Measurements from ENCODE around the gene TMEM106C. TPM values are rescaled to one million over a fixed set of nuclear protein-coding genes. Genes with fewer than 3 reads are reported as not detected.
A peak's percentile ranks its signal among the peaks of the same experiment; 100 is the strongest.

TMEM106C gene
- total RNA-seq, 6 experiments from 2014 or later: 87.8 to 123 (median 107) TPM

GRCh38 chr12:47931187-47931586, 32.2 kb upstream of the TMEM106C start:
- no peak for TF ChIP-seq CTCF (IDR thresholded peaks at IDR 0.05)
- Mint-ChIP-seq H3K36me3 (ENCODE audit: low read depth) (no peaks in the 10 kb centered on the region), H3K4me3 (no peak overlapping the region), H3K9me3 (no peaks in the 10 kb centered on the region), H3K4me1 (ENCODE audit: low read depth) (peaks cover 19% of the 10 kb centered on the region), H3K27ac (no peak overlapping the region), H3K27me3 (ENCODE audit: insufficient read depth) (peaks cover 31% of the 10 kb centered on the region)
- DNase-seq: no peak

GRCh38 chr12:47935184-47935583, 28.2 kb upstream of the TMEM106C start:
- no peak for TF ChIP-seq CTCF (IDR thresholded peaks at IDR 0.05)
- H3K9me3 Mint-ChIP-seq: no peaks in the 10 kb centered on the region
- peaks cover 33% of the 10 kb centered on the region for H3K4me1 Mint-ChIP-seq (ENCODE audit: low read depth)
- DNase-seq: peak; percentile 74
- H3K4me3 Mint-ChIP-seq: peak overlapping the region; percentile 10; the same call in 1 of the 2 replicates
- peaks cover 12% of the 10 kb centered on the region for H3K27me3 Mint-ChIP-seq (ENCODE audit: insufficient read depth)
- no peaks in the 10 kb centered on the region for H3K36me3 Mint-ChIP-seq (ENCODE audit: low read depth)
- peak overlapping the region; percentile 31; the same call in 1 of the 2 replicates for H3K27ac Mint-ChIP-seq

GRCh38 chr12:47938093-47938492, 25.3 kb upstream of the TMEM106C start:
- Mint-ChIP-seq H3K36me3 (ENCODE audit: low read depth) (no peaks in the 10 kb centered on the region), H3K9me3 (no peaks in the 10 kb centered on the region), H3K4me1 (ENCODE audit: low read depth) (peaks cover 33% of the 10 kb centered on the region), H3K27me3 (ENCODE audit: insufficient read depth) (peaks cover 6% of the 10 kb centered on the region), H3K27ac (no peak overlapping the region), H3K4me3 (no peak overlapping the region)
- peak; percentile 48 for DNase-seq
- no peak for TF ChIP-seq CTCF (IDR thresholded peaks at IDR 0.05)

GRCh38 chr12:47938594-47938993, 24.8 kb upstream of the TMEM106C start:
- H3K27me3 Mint-ChIP-seq (ENCODE audit: insufficient read depth): peaks cover 6% of the 10 kb centered on the region
- H3K4me1 Mint-ChIP-seq (ENCODE audit: low read depth): peaks cover 33% of the 10 kb centered on the region
- no peaks in the 10 kb centered on the region for H3K36me3 Mint-ChIP-seq (ENCODE audit: low read depth)
- no peak for TF ChIP-seq CTCF (IDR thresholded peaks at IDR 0.05)
- H3K27ac Mint-ChIP-seq: no peak overlapping the region; the same call in 1 of the 2 replicates
- no peaks in the 10 kb centered on the region for H3K9me3 Mint-ChIP-seq
- DNase-seq: no peak
- no peak overlapping the region for H3K4me3 Mint-ChIP-seq

- DNase-seq: no peak
- Mint-ChIP-seq H3K27me3 (ENCODE audit: insufficient read depth) (peaks cover 6% of the 10 kb centered on the region), H3K27ac (no peak overlapping the region), H3K36me3 (ENCODE audit: low read depth) (no peaks in the 10 kb centered on the region), H3K4me3 (no peak overlapping the region), H3K9me3 (no peaks in the 10 kb centered on the region), H3K4me1 (ENCODE audit: low read depth) (peaks cover 33% of the 10 kb centered on the region)
- TF ChIP-seq CTCF (IDR thresholded peaks at IDR 0.05): no peak
Observed at GRCh38 chr12:47939009-47939601, 24.3 kb upstream of the TMEM106C start.

Measured in HFFc6 (cell line).